ENCODE data around the gene LRBA.

Gene LRBA

DNA sequence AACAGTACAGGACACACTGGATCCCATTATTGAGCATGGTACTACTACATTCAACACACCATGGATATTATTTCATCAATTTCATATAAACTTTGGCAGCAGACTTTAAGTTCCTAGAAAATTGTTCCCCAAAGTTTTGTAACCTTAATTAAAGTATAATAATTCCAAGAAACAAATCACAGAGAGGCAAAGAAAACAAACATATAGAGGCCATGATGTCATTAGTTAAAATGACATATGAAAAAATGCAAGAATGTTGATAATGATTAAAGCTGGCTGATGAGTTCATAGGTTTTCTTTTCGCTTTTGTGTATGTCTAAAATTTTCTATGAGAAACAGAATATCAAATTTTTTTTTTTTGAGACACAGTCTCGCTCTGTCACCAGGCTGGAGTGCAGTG is 26.8 kb downstream of the LRBA start:
- no peak for TF ChIP-seq CTCF (IDR thresholded peaks at IDR 0.05; ENCODE audit: low read length)
- Histone ChIP-seq H3K4me3 (ENCODE audit: low read length) (no peak overlapping the region), H3K27ac (ENCODE audit: low read length) (no peak overlapping the region), H4K20me1 (ENCODE audit: insufficient read depth, low read length) (no peaks in the 10 kb centered on the region; the same call in 1 of the 2 replicates), H3K79me2 (ENCODE audit: low read length) (peaks cover 78% of the 10 kb centered on the region), H3K9me2 (replicated peaks; ENCODE audit: insufficient read depth, low read length) (no peaks in the 10 kb centered on the region), H3K36me3 (replicated peaks; ENCODE audit: insufficient read depth, low read length) (no peaks in the 10 kb centered on the region), H3K9ac (ENCODE audit: low read length) (no peak overlapping the region), H2AFZ (ENCODE audit: low read length) (no peak overlapping the region), H3K4me2 (ENCODE audit: low read depth, low read length) (no peak overlapping the region), H3K4me1 (ENCODE audit: low read length) (no peaks in the 10 kb centered on the region), H3K9me3 (replicated peaks; ENCODE audit: insufficient read depth, low read length) (no peaks in the 10 kb centered on the region), H3K27me3 (replicated peaks; ENCODE audit: insufficient read depth, low read length) (no peaks in the 10 kb centered on the region), H3F3A (ENCODE audit: insufficient read depth, low read length) (no peaks in the 10 kb centered on the region)
- DNase-seq, result no peak

- H3K79me2 ChIP-seq (ENCODE audit: low read length), result peaks cover 77% of the 10 kb centered on the region
- H3F3A ChIP-seq (ENCODE audit: insufficient read depth, low read length), result no peaks in the 10 kb centered on the region
- H3K4me2 ChIP-seq (ENCODE audit: low read depth, low read length), result no peak overlapping the region
- no peaks in the 10 kb centered on the region for H3K4me1 ChIP-seq (ENCODE audit: low read length)
- H3K9me2 ChIP-seq (replicated peaks; ENCODE audit: insufficient read depth, low read length), result no peaks in the 10 kb centered on the region
- H3K27me3 ChIP-seq (replicated peaks; ENCODE audit: insufficient read depth, low read length), result no peaks in the 10 kb centered on the region
- H3K36me3 ChIP-seq (replicated peaks; ENCODE audit: insufficient read depth, low read length), result no peaks in the 10 kb centered on the region
- no peak overlapping the region for H3K9ac ChIP-seq (ENCODE audit: low read length)
- DNase-seq, result no peak
- no peak overlapping the region for H3K4me3 ChIP-seq (ENCODE audit: low read length)
- TF ChIP-seq EZH2 (optimal IDR thresholded peaks at IDR 0.05; ENCODE audit: low read depth, low read length) (no peak), CTCF (IDR thresholded peaks at IDR 0.05; ENCODE audit: low read length) (no peak), EZH2phosphoT487 (IDR thresholded peaks at IDR 0.05; ENCODE audit: low read length) (no peak)
- H3K9me3 ChIP-seq (replicated peaks; ENCODE audit: insufficient read depth, low read length), result no peaks in the 10 kb centered on the region
- H4K20me1 ChIP-seq (ENCODE audit: insufficient read depth, low read length), result no peaks in the 10 kb centered on the region; the same call in 1 of the 2 replicates
- no peak overlapping the region for H3K27ac ChIP-seq (ENCODE audit: low read length)
- H2AFZ ChIP-seq (ENCODE audit: low read length), result no peak overlapping the region
Observed at GRCh38 chr4:150987204-150987603, 27.9 kb downstream of the LRBA start.

DNA sequence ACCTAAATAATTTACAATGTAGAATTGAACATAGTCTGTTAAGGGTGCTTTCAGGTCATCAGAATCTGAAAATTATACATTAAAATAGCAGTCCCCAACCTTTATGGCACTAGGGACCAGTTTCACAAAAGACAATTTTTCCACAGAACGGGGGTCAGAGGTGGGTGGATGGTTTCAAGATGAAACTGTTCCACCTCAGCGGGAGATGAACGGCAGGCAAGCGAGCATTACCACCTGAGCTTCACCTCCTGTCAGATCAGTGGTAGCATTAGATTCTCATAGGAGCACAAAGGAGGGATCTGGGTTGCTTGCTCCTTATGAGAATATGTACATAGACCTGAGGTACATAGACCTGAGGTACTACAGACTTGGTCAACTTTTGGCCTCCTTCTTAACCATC is 29.0 kb downstream of the LRBA start:
- TF ChIP-seq EZH2phosphoT487 (IDR thresholded peaks at IDR 0.05; ENCODE audit: low read length) (no peak), EZH2 (optimal IDR thresholded peaks at IDR 0.05; ENCODE audit: low read depth, low read length) (no peak), CTCF (IDR thresholded peaks at IDR 0.05; ENCODE audit: low read length) (no peak)
- Histone ChIP-seq H3K4me1 (ENCODE audit: low read length) (no peaks in the 10 kb centered on the region), H3K27me3 (replicated peaks; ENCODE audit: insufficient read depth, low read length) (no peaks in the 10 kb centered on the region), H3K9me3 (replicated peaks; ENCODE audit: insufficient read depth, low read length) (no peaks in the 10 kb centered on the region), H3K4me3 (ENCODE audit: low read length) (no peak overlapping the region), H3F3A (ENCODE audit: insufficient read depth, low read length) (no peaks in the 10 kb centered on the region), H3K79me2 (ENCODE audit: low read length) (peaks cover 70% of the 10 kb centered on the region), H3K9ac (ENCODE audit: low read length) (no peak overlapping the region), H2AFZ (ENCODE audit: low read length) (no peak overlapping the region), H3K27ac (ENCODE audit: low read length) (no peak overlapping the region), H3K4me2 (ENCODE audit: low read depth, low read length) (no peak overlapping the region), H3K36me3 (replicated peaks; ENCODE audit: insufficient read depth, low read length) (no peaks in the 10 kb centered on the region), H4K20me1 (ENCODE audit: insufficient read depth, low read length) (no peaks in the 10 kb centered on the region; the same call in 1 of the 2 replicates), H3K9me2 (replicated peaks; ENCODE audit: insufficient read depth, low read length) (no peaks in the 10 kb centered on the region)
- DNase-seq, result no peak

Data from MM.1S (cell line).